Measurements from ENCODE around the gene CACNA2D1.

CACNA2D1 gene

GRCh38 chr7:82397879-82398524 lies 45.6 kb downstream of the CACNA2D1 start:
- H3K36me3 ChIP-seq (ENCODE audit: control insufficient read depth, insufficient read depth, low read length): no peaks in the 10 kb centered on the region
- H3K27me3 ChIP-seq (replicated peaks; ENCODE audit: control insufficient read depth, insufficient read depth, low read length): no peaks in the 10 kb centered on the region
- no peak for DNase-seq (ENCODE audit: extremely low read depth, insufficient read length)
- H3K4me3 ChIP-seq (replicated peaks; ENCODE audit: low read depth, low read length): no peak overlapping the region
- TF ChIP-seq CTCF (IDR thresholded peaks at IDR 0.05; ENCODE audit: insufficient read depth, low read length, poor library complexity, severe bottlenecking): no peak

DNA sequence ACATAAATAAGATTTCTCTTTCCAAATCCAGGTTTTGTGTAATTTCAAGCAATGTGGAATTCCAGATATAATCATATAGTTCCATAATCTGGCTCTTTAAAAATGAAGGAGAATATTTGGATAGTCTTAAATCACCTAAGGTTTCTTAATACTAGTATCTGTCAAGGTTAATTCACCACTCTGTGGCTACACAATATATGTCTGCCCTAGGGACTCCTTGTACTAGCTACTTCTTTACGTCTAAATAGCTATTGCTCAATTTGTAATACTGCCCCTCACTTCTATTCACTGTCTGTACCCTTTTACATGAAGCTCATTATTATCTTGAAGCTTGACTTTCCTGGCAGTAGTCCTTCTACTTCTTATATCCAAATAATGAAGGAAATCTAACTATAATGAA lies 47.2 kb downstream of the CACNA2D1 start:
- Histone ChIP-seq H3K36me3 (ENCODE audit: control insufficient read depth, insufficient read depth, low read length) (no peaks in the 10 kb centered on the region), H3K27me3 (replicated peaks; ENCODE audit: control insufficient read depth, insufficient read depth, low read length) (no peaks in the 10 kb centered on the region), H3K4me3 (replicated peaks; ENCODE audit: low read depth, low read length) (no peak overlapping the region)
- TF ChIP-seq CTCF (IDR thresholded peaks at IDR 0.05; ENCODE audit: insufficient read depth, low read length, poor library complexity, severe bottlenecking): no peak
- DNase-seq (ENCODE audit: extremely low read depth, insufficient read length): no peak

DNA sequence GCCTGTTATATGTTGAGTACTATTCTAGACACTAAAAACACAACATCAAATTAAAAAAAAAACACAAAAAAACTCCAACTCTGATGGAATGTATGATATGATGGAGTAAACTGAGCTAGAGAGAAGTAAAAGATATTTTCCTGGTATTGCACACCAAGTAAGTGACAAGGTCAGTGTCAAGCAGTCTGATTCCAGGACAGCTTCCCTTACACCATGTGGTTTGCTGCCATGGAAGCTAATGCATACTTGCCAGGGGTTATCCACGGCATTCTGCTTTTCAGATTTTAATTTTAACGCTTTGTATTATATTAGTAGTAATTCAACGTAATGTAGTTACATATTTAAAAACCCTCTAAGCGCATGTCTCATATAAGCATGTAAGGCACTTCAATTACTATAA lies 48.4 kb downstream of the CACNA2D1 start:
- H3K4me3 ChIP-seq (replicated peaks; ENCODE audit: low read depth, low read length): no peak overlapping the region

DNA sequence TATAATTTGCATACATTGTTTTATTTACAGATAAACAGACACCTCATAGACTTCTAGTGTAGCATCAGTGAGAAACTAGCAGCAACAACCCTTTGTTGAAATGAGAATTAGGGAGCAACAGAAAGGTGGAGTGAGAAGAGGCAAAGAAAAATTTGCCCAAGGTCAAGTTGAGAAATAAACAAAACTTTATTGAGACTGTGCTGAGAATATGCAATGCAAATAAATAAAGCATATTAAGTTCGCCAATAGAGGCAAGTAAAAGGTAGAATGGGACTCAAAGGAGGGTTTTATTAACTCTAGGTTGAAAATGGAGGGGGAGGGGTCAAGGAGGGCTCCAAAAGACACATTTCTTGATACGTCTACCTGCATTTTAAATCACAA lies 49.7 kb downstream of the CACNA2D1 start:
- no peak for DNase-seq (ENCODE audit: extremely low read depth, insufficient read length)
- H3K27me3 ChIP-seq (replicated peaks; ENCODE audit: control insufficient read depth, insufficient read depth, low read length): no peaks in the 10 kb centered on the region
- no peak overlapping the region for H3K4me3 ChIP-seq (replicated peaks; ENCODE audit: low read depth, low read length)
- no peak for TF ChIP-seq CTCF (IDR thresholded peaks at IDR 0.05; ENCODE audit: insufficient read depth, low read length, poor library complexity, severe bottlenecking)
- H3K36me3 ChIP-seq (ENCODE audit: control insufficient read depth, insufficient read depth, low read length): no peaks in the 10 kb centered on the region

More for the DNA sequence above, 48.4 kb downstream of the CACNA2D1 start:
- no peak for DNase-seq (ENCODE audit: extremely low read depth, insufficient read length)
- Histone ChIP-seq H3K27me3 (replicated peaks; ENCODE audit: control insufficient read depth, insufficient read depth, low read length) (no peaks in the 10 kb centered on the region), H3K36me3 (ENCODE audit: control insufficient read depth, insufficient read depth, low read length) (no peaks in the 10 kb centered on the region)
- no peak for TF ChIP-seq CTCF (IDR thresholded peaks at IDR 0.05; ENCODE audit: insufficient read depth, low read length, poor library complexity, severe bottlenecking)

DNA sequence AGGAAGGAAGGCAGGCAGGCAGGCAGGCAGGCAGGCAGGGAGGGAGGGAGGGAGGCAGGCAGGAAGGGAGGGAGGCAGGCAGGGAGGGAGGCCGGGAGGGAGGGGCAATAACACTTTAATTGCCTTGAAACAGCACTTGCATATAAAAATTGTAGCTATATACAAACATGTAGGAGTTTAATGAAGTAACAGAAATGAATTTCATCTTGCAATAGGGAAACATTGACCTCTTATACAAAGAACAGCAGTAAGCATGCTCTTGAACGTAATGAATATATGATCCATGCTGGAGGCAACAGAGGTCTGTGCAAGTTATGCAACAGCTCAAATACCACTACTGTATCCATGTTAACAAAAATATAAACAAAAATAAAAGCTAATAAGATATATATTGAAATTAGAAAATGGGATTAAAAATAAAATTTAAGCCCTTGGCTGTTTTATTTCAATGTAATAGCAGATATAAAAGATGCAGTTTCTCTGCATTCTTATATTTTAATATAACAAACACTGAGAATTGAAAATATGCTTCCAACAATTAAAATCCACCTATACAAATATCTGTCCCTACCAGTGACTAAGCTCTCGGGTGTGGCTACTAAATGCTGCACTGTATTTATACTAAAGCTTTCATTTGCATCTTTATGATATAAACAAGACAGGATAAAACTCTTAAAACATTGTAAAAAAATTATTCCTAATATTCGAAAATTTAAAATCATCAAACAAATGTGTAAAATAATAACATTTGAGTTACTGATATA lies 50.3 kb downstream of the CACNA2D1 start:
- Histone ChIP-seq H3K27me3 (replicated peaks; ENCODE audit: control insufficient read depth, insufficient read depth, low read length) (no peaks in the 10 kb centered on the region), H3K36me3 (ENCODE audit: control insufficient read depth, insufficient read depth, low read length) (no peaks in the 10 kb centered on the region), H3K4me3 (replicated peaks; ENCODE audit: low read depth, low read length) (no peak overlapping the region)
- TF ChIP-seq CTCF (IDR thresholded peaks at IDR 0.05; ENCODE audit: insufficient read depth, low read length, poor library complexity, severe bottlenecking): no peak
- no peak for DNase-seq (ENCODE audit: extremely low read depth, insufficient read length)

Data from GM06990 (cell line).